HS-27A (cell line): Measurements from ENCODE around the gene CUL7.
"Not testable (repeated sequence)": the region's sequence is repeated elsewhere in the genome, so short reads cannot be mapped to it uniquely, and the experiment has no call there.

Experiments
- DNase-seq: peaks from one replicate; pipeline ENCODE4 v3.0.0-alpha.2; 2012; ENCODE audit warnings: low read depth, missing footprints

CUL7 gene

GRCh38 chr6:43053545-43054205 lies at the start of gene CUL7:
Gene CUL7 (minus strand): TSS chr6:43053851. CDS start chr6:43052788, 1,063 bp downstream.
- DNase-seq, result peak; percentile 86

GRCh38 chr6:43101497-43101896 lies 47.8 kb upstream of the CUL7 start:
- no peak for DNase-seq

- no peak for DNase-seq
Measured at GRCh38 chr6:43097502-43097901, 43.9 kb upstream of the CUL7 start.

- no peak for DNase-seq
Measured at GRCh38 chr6:43097098-43097489, 43.4 kb upstream of the CUL7 start.

GRCh38 chr6:43096451-43097097 lies 42.9 kb upstream of the CUL7 start:
- no peak for DNase-seq

DNA sequence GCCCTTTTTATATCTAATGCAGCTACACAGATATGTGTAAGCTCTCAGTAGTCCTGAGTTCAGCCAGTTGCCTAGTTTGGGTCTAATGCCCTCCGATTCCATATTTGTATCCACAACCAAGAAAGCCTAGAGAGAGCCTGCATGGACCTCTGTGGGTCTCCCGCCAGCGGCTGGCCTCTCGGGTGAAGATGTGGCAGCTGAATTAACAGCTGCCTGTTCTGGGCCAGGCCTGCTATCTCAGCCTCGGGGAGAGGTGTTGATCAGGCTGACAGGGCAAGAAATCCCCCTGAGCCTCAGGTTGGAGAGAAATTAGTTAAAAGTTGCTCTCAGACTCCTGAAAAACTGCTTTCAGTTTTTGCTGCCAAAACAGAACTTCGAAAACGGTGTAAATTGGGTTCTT lies 42.3 kb upstream of the CUL7 start:
- no peak for DNase-seq

DNA sequence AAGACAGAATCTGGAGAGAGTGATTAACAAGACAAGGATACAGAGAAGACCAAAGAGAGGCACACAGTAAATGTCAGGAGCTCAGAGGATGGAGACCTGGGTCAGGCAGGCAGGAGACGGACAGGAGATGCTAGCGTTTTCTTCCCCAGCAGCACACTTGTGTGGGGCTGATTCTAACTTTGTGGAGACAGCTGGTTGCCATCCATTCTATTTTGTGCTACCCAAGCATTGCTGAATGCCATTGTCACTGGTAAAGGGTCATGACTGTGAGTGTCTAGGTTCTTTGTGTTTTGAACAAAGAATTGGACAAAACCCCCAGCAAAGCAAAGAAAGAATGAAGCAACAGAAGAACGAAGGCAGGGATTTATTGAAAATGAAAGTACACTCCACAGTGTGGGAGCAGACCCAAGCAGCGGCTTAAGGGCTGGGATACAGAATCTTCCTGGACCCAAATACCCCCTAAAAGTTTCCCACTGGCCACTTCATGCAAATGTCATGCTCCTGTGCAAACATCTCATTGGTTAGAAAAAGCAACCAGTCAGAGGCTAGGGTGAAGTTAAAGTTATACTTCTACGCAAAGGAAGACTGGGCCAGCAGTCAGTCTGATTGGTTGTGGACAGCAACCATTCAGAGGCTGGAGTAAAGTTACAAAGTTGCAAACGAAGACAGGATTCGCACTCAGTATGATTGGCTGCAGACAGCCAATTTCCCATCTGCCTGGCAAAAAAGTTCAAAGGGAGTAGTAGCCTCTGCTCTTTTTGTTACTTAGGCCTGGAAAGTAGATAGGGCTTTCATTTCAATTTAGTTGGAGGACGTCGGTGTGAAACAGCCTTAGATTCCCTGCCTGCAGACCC lies 40.0 kb upstream of the CUL7 start:
- DNase-seq, result no peak

- no peak for DNase-seq
Measured at GRCh38 chr6:43092635-43093034, 39.0 kb upstream of the CUL7 start.

GRCh38 chr6:43091436-43091991 lies 37.9 kb upstream of the CUL7 start:
- no peak for DNase-seq

DNA sequence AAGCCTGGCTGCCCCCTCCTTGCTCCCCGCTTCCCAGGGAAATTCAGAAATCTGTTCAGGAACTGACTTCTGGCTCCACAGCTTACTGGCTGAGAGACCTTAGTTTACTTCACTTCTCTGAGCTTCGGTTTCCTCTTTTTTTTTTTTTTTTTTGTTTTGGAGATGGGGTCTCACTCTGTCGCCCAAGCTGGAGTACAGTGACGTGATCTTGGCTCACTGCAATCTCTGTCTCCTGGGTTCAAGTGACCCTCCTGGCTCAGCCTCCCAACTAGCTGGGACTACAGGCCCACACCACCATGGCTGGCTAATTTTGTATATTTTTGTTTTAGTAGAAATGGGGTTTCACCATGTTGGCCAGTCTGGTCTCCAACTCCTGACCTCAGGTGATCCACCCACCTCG lies 37.4 kb upstream of the CUL7 start:
- no peak for DNase-seq

GRCh38 chr6:43090559-43090956 lies 36.9 kb upstream of the CUL7 start:
- DNase-seq, result no peak

DNA sequence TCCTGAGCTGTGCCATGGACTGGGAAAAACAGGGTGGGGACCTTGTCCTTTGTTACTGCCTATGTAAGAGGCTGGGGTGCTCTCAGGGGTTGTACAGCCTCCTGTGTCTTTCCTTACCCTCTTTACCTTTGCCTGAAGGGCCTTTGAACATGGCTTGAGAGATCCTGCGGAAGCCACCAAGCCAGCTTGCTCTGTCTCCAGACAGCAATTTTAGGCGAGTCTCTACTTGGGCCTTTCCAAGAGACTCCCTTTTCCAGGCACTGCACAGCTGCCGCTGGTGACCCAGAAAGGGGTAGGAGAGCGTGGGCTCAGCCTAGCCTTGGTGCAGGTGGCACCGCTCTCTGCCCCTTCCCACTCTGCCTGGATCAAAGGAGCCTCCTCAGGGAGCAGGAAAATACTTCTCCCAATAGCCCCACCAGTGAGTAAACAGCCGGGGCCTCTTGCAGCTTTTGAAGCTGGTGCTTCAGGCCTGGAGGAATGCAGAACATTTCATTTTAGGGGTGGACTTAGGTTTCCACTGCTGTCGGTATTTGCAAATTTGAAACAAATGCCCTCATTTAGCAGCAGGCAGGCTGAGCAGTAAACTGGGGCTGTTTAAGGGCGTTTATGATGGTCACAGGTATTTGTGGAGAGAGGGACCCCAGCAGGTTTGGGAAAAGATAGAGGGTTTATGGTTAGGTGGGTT lies 36.4 kb upstream of the CUL7 start:
- no peak for DNase-seq

GRCh38 chr6:43089467-43089866 lies 35.8 kb upstream of the CUL7 start:
- no peak for DNase-seq

- no peak for DNase-seq
Measured at GRCh38 chr6:43088654-43089056, 35.0 kb upstream of the CUL7 start.

- no peak for DNase-seq
Measured at GRCh38 chr6:43086022-43086658, 32.5 kb upstream of the CUL7 start.

- DNase-seq, result no peak
Measured at GRCh38 chr6:43082806-43083655, 29.4 kb upstream of the CUL7 start.

- DNase-seq, result not testable (repeated sequence)
Measured at GRCh38 chr6:43081922-43082321, 28.3 kb upstream of the CUL7 start.

DNA sequence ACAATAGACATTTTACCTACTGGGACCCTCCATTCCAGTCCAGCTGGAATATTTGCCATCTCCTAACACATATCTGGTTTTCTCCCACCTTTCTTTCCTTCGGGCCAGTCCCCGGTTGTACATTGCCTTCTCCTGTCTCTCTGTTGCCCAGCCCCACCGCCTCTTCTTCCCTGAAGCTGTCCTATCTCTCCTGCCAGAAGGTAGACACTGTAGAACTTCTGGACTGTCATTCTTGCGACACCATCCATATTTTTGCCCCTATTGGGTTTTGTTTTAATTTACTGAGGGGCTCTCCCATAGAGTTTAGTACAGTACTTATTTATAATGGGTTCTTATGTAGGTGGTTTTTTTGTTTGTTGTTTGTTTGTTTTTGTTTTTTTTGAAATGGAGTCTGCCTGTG lies 27.4 kb upstream of the CUL7 start:
- no peak for DNase-seq

- DNase-seq, result no peak
Measured at GRCh38 chr6:43078691-43079090, 25.0 kb upstream of the CUL7 start.

- DNase-seq, result no peak
Measured at GRCh38 chr6:43077981-43078511, 24.4 kb upstream of the CUL7 start.
